Frontal cortex (tissue), 4 donors: ENCODE results near the gene KLHDC10. TPM values are rescaled to one million over a fixed set of nuclear protein-coding genes. Genes with fewer than 3 reads are reported as not detected.
"Not testable (repeated sequence)": the region's sequence is repeated elsewhere in the genome, so short reads cannot be mapped to it uniquely, and the experiment has no call there.

Experiments
- DNase-seq, 2 donors: peaks; one replicate each; pipeline ENCODE4 v3.0.0; 2012; ENCODE audit warnings: low spot score in 2 of 2
- FAIRE-seq: peaks from 2 replicates; lab custom pipeline; 2012; peaks lifted over from hg19 to GRCh38; lab: Jason Lieb, UNC
- total RNA-seq: library from RNA; depleted of rRNA; stranded (reverse); fragments of >200 nt; gene quantifications from one replicate; pipeline ENCODE4 v1.2.3, GENCODE V29; 2014
- donor health status: control.
- donor health status: control.
- donor health status: control.

Gene KLHDC10
- total RNA-seq, 1 donor from 2014 or later = 99.1 TPM

- FAIRE-seq, DNase-seq: not testable (repeated sequence)
These were observed 43.1 kb downstream of the KLHDC10 start for GRCh38 chr7:130113426-130113805.

GRCh38 chr7:130113887-130114286, 43.6 kb downstream of the KLHDC10 start:
- DNase-seq = no peak
- FAIRE-seq = no peak

GRCh38 chr7:130114374-130114773, 44.0 kb downstream of the KLHDC10 start:
- no peak for DNase-seq
- FAIRE-seq = no peak

GRCh38 chr7:130114776-130115175, 44.4 kb downstream of the KLHDC10 start:
- no peak for DNase-seq
- FAIRE-seq = no peak

- no peak for FAIRE-seq
These were observed 48.0 kb downstream of the KLHDC10 start for GRCh38 chr7:130118294-130118693.

GRCh38 chr7:130118801-130119200, 48.5 kb downstream of the KLHDC10 start:
- no peak for DNase-seq
- FAIRE-seq = no peak

More at GRCh38 chr7:130118294-130118693, 48.0 kb downstream of the KLHDC10 start:
- no peak for DNase-seq

- DNase-seq = no peak
- no peak for FAIRE-seq
These were observed 53.2 kb downstream of the KLHDC10 start for GRCh38 chr7:130123501-130123900.

GRCh38 chr7:130124711-130125110, 54.4 kb downstream of the KLHDC10 start:
- no peak for DNase-seq
- no peak for FAIRE-seq

GRCh38 chr7:130126840-130127239, 56.5 kb downstream of the KLHDC10 start:
- not testable (repeated sequence) for DNase-seq, FAIRE-seq

- no peak for FAIRE-seq
These were observed 57.1 kb downstream of the KLHDC10 start for GRCh38 chr7:130127404-130127803.

GRCh38 chr7:130127821-130128317, 57.5 kb downstream of the KLHDC10 start:
- DNase-seq (no peak), FAIRE-seq (no peak)

More at GRCh38 chr7:130127404-130127803, 57.1 kb downstream of the KLHDC10 start:
- DNase-seq = no peak

- FAIRE-seq (no peak), DNase-seq (no peak)
These were observed 58.7 kb downstream of the KLHDC10 start for GRCh38 chr7:130129011-130129411.

GRCh38 chr7:130131191-130131834, 61.0 kb downstream of the KLHDC10 start:
- DNase-seq (no peak), FAIRE-seq (no peak)

GRCh38 chr7:130131964-130132875, 61.9 kb downstream of the KLHDC10 start:
- DNase-seq (no peak), FAIRE-seq (no peak)

GRCh38 chr7:130133029-130133782, 62.9 kb downstream of the KLHDC10 start:
- DNase-seq = no peak
- no peak for FAIRE-seq

GRCh38 chr7:130134106-130134636, 63.8 kb downstream of the KLHDC10 start:
- FAIRE-seq (no peak), DNase-seq (no peak)

GRCh38 chr7:130134726-130135125, 64.4 kb downstream of the KLHDC10 start:
- no peak for FAIRE-seq
- DNase-seq = no peak

GRCh38 chr7:130135208-130136205, 65.2 kb downstream of the KLHDC10 start:
- FAIRE-seq (no peak), DNase-seq (no peak)
